Colonic mucosa (tissue), 4 donors: ENCODE data around the gene KAT7. TPM values are rescaled to one million over a fixed set of nuclear protein-coding genes. Genes with fewer than 3 reads are reported as not detected.

Source experiments
- DNase-seq: peaks from one replicate; pipeline ENCODE4 v3.0.0-alpha.2; 2020
- H3K27ac ChIP-seq: fragments of 200-600 bp; one replicate; pipeline ENCODE4 v1.8.0; 2021
- H3K27me3 ChIP-seq: fragments of 200-600 bp; one replicate; pipeline ENCODE4 v1.8.0; 2021
- H3K36me3 ChIP-seq: fragments of 200-600 bp; one replicate; pipeline ENCODE4 v1.8.0; 2021
- H3K4me1 ChIP-seq: fragments of 200-600 bp; one replicate; pipeline ENCODE4 v1.8.0; 2021; ENCODE audit warnings: mild to moderate bottlenecking
- H3K4me3 ChIP-seq: fragments of 200-600 bp; one replicate; pipeline ENCODE4 v1.8.0; 2021
- H3K9ac ChIP-seq, 2 donors: one replicate each; pipeline ENCODE4 v1.7.0; 2013; ENCODE audit warnings: control low read depth in 2 of 2, low read depth in 2 of 2, low read length in 2 of 2
- H3K9me3 ChIP-seq: fragments of 200-600 bp; one replicate; pipeline ENCODE4 v1.8.0; 2021
- CTCF ChIP-seq: fragments of 200-600 bp; IDR thresholded peaks from one replicate; pipeline ENCODE4 v1.8.0; 2022; ENCODE audit warnings: antibody characterized with exemption, mild to moderate bottlenecking
- intact Hi-C: fragments of 100-400 bp; cut with DNase I; formaldehyde crosslinking; loops from one replicate; pipeline ENCODE4 v1.14.1; 2022
- total RNA-seq, 2 donors: library from RNA; stranded (reverse); fragmentation: NEBNext Ultra II Directional in 1 of 2; extraction: Animal tissue kit (Norgen Biotek cat#: 25700) in 1 of 2; gene quantifications; one replicate each; pipeline ENCODE4 v1.2.1, GENCODE V29; 2021
- donor health status: healthy.
- donor health status: DM: no; HTN: no; CAD: no.
- donor health status: DM: no; HTN: no; CAD: no.

Gene KAT7
- total RNA-seq, 2 donors from 2014 or later, result 39.4 to 42.5 TPM

DNA sequence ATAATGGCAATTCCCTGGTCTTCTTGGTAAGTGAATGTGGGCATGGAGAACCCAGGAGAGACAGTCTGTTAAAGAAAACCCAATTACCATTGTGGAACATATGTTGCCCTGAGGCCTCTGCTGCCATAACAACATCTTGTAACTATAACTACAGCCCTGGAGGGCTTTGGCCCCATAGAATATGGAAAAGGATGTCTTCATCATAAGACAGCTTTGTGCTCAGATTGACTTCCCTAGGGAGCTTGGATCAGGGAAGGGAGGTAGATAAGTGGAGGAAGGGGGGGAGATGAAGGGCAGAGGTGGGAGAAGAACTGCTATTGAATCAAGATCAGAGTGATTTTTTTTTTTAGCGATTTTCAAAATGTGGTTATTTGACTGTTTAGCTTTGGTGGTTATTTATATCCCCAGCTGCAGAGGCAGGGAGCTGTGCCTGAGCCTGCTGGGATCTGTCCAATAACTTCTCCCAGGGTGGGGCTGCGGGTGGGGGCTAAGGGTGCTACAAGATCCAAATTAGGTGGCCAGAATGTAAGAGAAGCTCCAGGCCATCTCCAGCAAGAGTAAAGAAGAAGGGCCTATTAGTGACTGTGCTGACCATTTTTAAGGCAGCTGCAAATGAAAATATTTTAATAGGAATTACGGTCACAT, 5.3 kb upstream of the KAT7 start:
- no peak for TF ChIP-seq CTCF
- Histone ChIP-seq H3K4me1 (no peaks in the 10 kb centered on the region), H3K27me3 (no peaks in the 10 kb centered on the region), H3K4me3 (no peak overlapping the region), H3K9ac (no peak overlapping the region), H3K27ac (no peak overlapping the region), H3K9me3 (no peaks in the 10 kb centered on the region), H3K36me3 (no peaks in the 10 kb centered on the region)
- no peak for DNase-seq
- intact Hi-C loops, result loop anchor here (5.0 kb wide), 1 partner anchor 76 kb away; the partner anchor contains the start of gene SLC35B1

- H3K9me3 ChIP-seq, result no peaks in the 10 kb centered on the region
- no peak overlapping the region for H3K27ac ChIP-seq
- no peak overlapping the region for H3K4me3 ChIP-seq
- no peaks in the 10 kb centered on the region for H3K4me1 ChIP-seq
- no peaks in the 10 kb centered on the region for H3K36me3 ChIP-seq
- no peaks in the 10 kb centered on the region for H3K27me3 ChIP-seq
- H3K9ac ChIP-seq, result no peak overlapping the region
- TF ChIP-seq CTCF, result no peak
- intact Hi-C loops, result loop anchor here (5.0 kb wide), 1 partner anchor 76 kb away; the partner anchor contains the start of gene SLC35B1
- DNase-seq, result no peak
These were observed 4.7 kb upstream of the KAT7 start for GRCh38 chr17:49783791-49784190.

GRCh38 chr17:49784636-49785035, 3.8 kb upstream of the KAT7 start:
- H3K4me1 ChIP-seq, result peaks cover 3% of the 10 kb centered on the region
- no peak overlapping the region for H3K4me3 ChIP-seq
- H3K27me3 ChIP-seq, result no peaks in the 10 kb centered on the region
- H3K9ac ChIP-seq, result no peak overlapping the region
- no peak for DNase-seq
- TF ChIP-seq CTCF, result no peak
- no peaks in the 10 kb centered on the region for H3K9me3 ChIP-seq
- intact Hi-C loops, result loop anchor here (5.0 kb wide), 1 partner anchor 77 kb away; the partner anchor contains the start of gene SLC35B1
- H3K36me3 ChIP-seq, result no peaks in the 10 kb centered on the region
- no peak overlapping the region for H3K27ac ChIP-seq

- peak overlapping the region in 1 of 2 donors; percentile 27 for H3K9ac ChIP-seq
- H3K4me1 ChIP-seq, result peaks cover 4% of the 10 kb centered on the region
- no peaks in the 10 kb centered on the region for H3K36me3 ChIP-seq
- peak; percentile 26 for DNase-seq
- H3K4me3 ChIP-seq, result peak overlapping the region; percentile 83
- no peaks in the 10 kb centered on the region for H3K27me3 ChIP-seq
- TF ChIP-seq CTCF, result no peak
- intact Hi-C loops, result no loop called here
- no peaks in the 10 kb centered on the region for H3K9me3 ChIP-seq
- peak overlapping the region; percentile 97 for H3K27ac ChIP-seq
These were observed 500 bp upstream of the KAT7 start for GRCh38 chr17:49787884-49788477.

DNA sequence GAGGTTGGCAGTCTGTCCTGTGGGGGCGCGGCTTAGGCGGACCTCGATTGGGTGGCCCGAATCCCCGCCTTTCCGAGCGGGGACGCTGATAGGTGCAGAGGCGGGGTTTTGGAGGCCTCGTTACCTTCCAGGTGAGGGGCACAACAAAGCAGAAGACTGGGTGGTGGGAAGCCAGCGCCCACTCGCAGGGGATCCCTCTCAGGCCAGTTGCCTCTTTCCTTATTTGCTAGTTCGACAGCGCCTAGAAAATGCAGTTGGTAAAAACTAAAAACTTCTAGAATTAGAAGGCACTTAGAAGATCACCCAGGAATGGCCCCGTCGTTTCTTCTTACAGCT, 730 bp downstream of the KAT7 start:
- H3K4me3 ChIP-seq, result peak overlapping the region; percentile 83
- no peaks in the 10 kb centered on the region for H3K27me3 ChIP-seq
- H3K4me1 ChIP-seq, result peaks cover 4% of the 10 kb centered on the region
- intact Hi-C loops, result no loop called here
- TF ChIP-seq CTCF, result no peak
- no peak overlapping the region for H3K9ac ChIP-seq
- no peak for DNase-seq
- H3K9me3 ChIP-seq, result no peaks in the 10 kb centered on the region
- no peaks in the 10 kb centered on the region for H3K36me3 ChIP-seq
- no peak overlapping the region for H3K27ac ChIP-seq
